Suprapubic skin (tissue), 3 donors: ENCODE measurements around the gene TAF11L14.

ENCODE experiments used
- EP300 ChIP-seq: sonication (generic); formaldehyde crosslinking; IDR thresholded peaks from one replicate; pipeline ENCODE4 v1.6.1; 2017; ENCODE audit warnings: antibody characterized with exemption
- POLR2A ChIP-seq, 2 donors: fragments of 450-650 bp; IDR thresholded peaks; one replicate each; pipeline ENCODE4 v1.6.1; 2017; ENCODE audit warnings: antibody characterized with exemption in 2 of 2, mild to moderate bottlenecking in 2 of 2, moderate library complexity in 2 of 2
- TF ChIP-seq, protein P1 (sequence below), 2 donors: fragments of 200-600 bp in 1 of 2; fragments of 450-650 bp in 1 of 2; sonication (generic) in 1 of 2; IDR thresholded peaks; one replicate each; pipeline ENCODE4 v1.5.1; 2016 to 2019; ENCODE audit warnings: antibody characterized with exemption in 2 of 2, mild to moderate bottlenecking in 1 of 2, moderate library complexity in 1 of 2

DNA sequence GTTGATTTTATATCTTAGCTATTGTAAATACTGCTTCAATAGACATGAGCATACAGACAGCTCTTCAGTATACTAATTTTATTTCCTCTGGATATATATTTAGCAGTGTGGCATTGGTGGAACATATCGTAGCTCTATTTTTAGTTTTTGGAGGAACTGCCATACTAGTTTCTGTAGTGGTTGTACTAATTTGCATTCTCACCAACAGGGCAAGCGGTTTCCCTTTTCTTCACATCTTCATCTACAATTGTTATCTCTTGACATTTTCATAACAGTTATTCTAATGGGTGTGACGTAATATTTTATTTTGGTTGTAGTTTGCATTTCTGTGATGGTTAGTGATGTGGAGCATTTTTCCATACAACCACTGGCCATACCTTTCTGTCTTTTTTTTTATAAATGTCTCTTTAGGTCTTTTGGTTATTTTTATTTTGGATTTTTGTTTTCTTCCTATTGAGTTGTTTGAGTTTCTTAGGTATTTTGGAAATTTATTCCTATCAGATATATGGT is 32.5 kb downstream of the TAF11L14 start:
- TF ChIP-seq, protein P1, sequence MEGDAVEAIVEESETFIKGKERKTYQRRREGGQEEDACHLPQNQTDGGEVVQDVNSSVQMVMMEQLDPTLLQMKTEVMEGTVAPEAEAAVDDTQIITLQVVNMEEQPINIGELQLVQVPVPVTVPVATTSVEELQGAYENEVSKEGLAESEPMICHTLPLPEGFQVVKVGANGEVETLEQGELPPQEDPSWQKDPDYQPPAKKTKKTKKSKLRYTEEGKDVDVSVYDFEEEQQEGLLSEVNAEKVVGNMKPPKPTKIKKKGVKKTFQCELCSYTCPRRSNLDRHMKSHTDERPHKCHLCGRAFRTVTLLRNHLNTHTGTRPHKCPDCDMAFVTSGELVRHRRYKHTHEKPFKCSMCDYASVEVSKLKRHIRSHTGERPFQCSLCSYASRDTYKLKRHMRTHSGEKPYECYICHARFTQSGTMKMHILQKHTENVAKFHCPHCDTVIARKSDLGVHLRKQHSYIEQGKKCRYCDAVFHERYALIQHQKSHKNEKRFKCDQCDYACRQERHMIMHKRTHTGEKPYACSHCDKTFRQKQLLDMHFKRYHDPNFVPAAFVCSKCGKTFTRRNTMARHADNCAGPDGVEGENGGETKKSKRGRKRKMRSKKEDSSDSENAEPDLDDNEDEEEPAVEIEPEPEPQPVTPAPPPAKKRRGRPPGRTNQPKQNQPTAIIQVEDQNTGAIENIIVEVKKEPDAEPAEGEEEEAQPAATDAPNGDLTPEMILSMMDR (IDR thresholded peaks at IDR 0.05), result no peak
- no peak for TF ChIP-seq POLR2A (IDR thresholded peaks at IDR 0.05)
- TF ChIP-seq EP300, result no peak
